ENCODE data around the gene BRK1.
"Not testable (repeated sequence)": the region's sequence is repeated elsewhere in the genome, so short reads cannot be mapped to it uniquely, and the experiment has no call there.

BRK1 gene

GRCh38 chr3:10145685-10146084 lies 30.2 kb downstream of the BRK1 start:
- no peak for DNase-seq

GRCh38 chr3:10149226-10149625 lies 33.8 kb downstream of the BRK1 start:
- DNase-seq, result no peak

- DNase-seq, result no peak
These were observed 35.5 kb downstream of the BRK1 start for GRCh38 chr3:10150987-10151386.

GRCh38 chr3:10154335-10155122 lies 39.1 kb downstream of the BRK1 start:
- DNase-seq, result no peak

- DNase-seq, result no peak
These were observed 39.6 kb downstream of the BRK1 start for GRCh38 chr3:10155123-10155472.

- DNase-seq, result no peak
These were observed 40.2 kb downstream of the BRK1 start for GRCh38 chr3:10155658-10156057.

- DNase-seq, result no peak
These were observed 41.6 kb downstream of the BRK1 start for GRCh38 chr3:10157031-10157430.

GRCh38 chr3:10158555-10158954 lies 43.1 kb downstream of the BRK1 start:
- not testable (repeated sequence) for DNase-seq

- DNase-seq, result no peak
These were observed 44.9 kb downstream of the BRK1 start for GRCh38 chr3:10160346-10160745.

- DNase-seq, result no peak
These were observed 45.5 kb downstream of the BRK1 start for GRCh38 chr3:10160925-10161324.

- DNase-seq, result no peak
These were observed 46.7 kb downstream of the BRK1 start for GRCh38 chr3:10162185-10162584.

- not testable (repeated sequence) for DNase-seq
These were observed 48.7 kb downstream of the BRK1 start for GRCh38 chr3:10164201-10164545.

GRCh38 chr3:10164546-10165393 lies 49.3 kb downstream of the BRK1 start, which contains the start of gene IRAK2:
IRAK2 (plus strand) TSS chr3:10164919; CDS start chr3:10164955, 36 bp downstream.
- DNase-seq, result peak; percentile 57

GRCh38 chr3:10166213-10166604 lies 50.7 kb downstream of the BRK1 start:
- DNase-seq, result no peak

GRCh38 chr3:10169000-10169496 lies 53.6 kb downstream of the BRK1 start:
- DNase-seq, result no peak

- DNase-seq, result no peak
These were observed 55.5 kb downstream of the BRK1 start for GRCh38 chr3:10170915-10171478.

GRCh38 chr3:10173095-10173925 lies 57.8 kb downstream of the BRK1 start:
- DNase-seq, result no peak

GRCh38 chr3:10173926-10174435 lies 58.5 kb downstream of the BRK1 start:
- DNase-seq, result peak; percentile 76

- DNase-seq, result not testable (repeated sequence)
These were observed 59.9 kb downstream of the BRK1 start for GRCh38 chr3:10175334-10175733.

GRCh38 chr3:10176150-10176549 lies 60.7 kb downstream of the BRK1 start:
- DNase-seq, result not testable (repeated sequence)

Measured in amniotic stem cell (primary cell).